Endothelial cell of umbilical vein (primary cell): ENCODE measurements around the gene RALGPS1. TPM values are rescaled to one million over a fixed set of nuclear protein-coding genes. Genes with fewer than 3 reads are reported as not detected.

ENCODE experiments used
- BruUV-seq: library from RNA; stranded (reverse); fragments of 400-500 nt; replicated peaks from 2 replicates; lab custom pipeline; 2021; lab: Mats Ljungman, UMichigan
- CTCF ChIA-PET: fragments of 300-600, 350-600 bp; sonication (Branson Sonifier 250); formaldehyde crosslinking; loops from one replicate; lab custom pipeline; 2021; ENCODE audit warnings: antibody characterized with exemption, inconsistent platforms; lab: Charles Lee
- POLR2A ChIA-PET: fragments of 300-600, 350-600 bp; sonication (Branson Sonifier 250); formaldehyde crosslinking; loops from one replicate; lab custom pipeline; 2021; ENCODE audit warnings: antibody characterized with exemption, inconsistent platforms; lab: Charles Lee
- DNase-seq: peaks from one replicate; pipeline ENCODE4 v3.0.0-alpha.2; 2011; ENCODE audit warnings: low read depth, low spot score
- FAIRE-seq: peaks from 2 replicates; lab custom pipeline; 2011; peaks lifted over from hg19 to GRCh38; lab: Jason Lieb, UNC
- H2AFZ ChIP-seq: 2 replicates; pipeline ENCODE4 v1.6.0; 2012; ENCODE audit warnings: low read depth, low read length, control low read depth, inconsistent platforms
- H3K27ac ChIP-seq: 2 replicates; pipeline ENCODE4 v1.5.1; 2011; ENCODE audit warnings: low read depth, mild to moderate bottlenecking, control low read depth, low read length, moderate library complexity; ENCODE audit not compliant: insufficient read depth
- H3K27me3 ChIP-seq, 2 experiments: 2 replicates each; pipeline versions ENCODE4 v1.6.0 to v1.6.1; 2011; ENCODE audit warnings: low read length in 2 of 2, mixed read lengths in 1 of 2; ENCODE audit not compliant: control insufficient read depth in 2 of 2, insufficient read depth in 2 of 2
- H3K36me3 ChIP-seq, 2 experiments: 2 replicates in 1 of 2; 3 replicates in 1 of 2; pipeline ENCODE4 v1.5.1; 2011; ENCODE audit warnings: low read length in 2 of 2, mild to moderate bottlenecking in 1 of 2, moderate library complexity in 1 of 2; ENCODE audit not compliant: control insufficient read depth in 2 of 2, insufficient read depth in 2 of 2; ENCODE audit errors: extremely low read depth in 1 of 2
- H3K4me1 ChIP-seq: 3 replicates; pipeline ENCODE4 v1.5.1; 2011; ENCODE audit warnings: mild to moderate bottlenecking, low read length; ENCODE audit not compliant: control insufficient read depth, insufficient read depth; ENCODE audit errors: extremely low read depth
- H3K4me2 ChIP-seq: 2 replicates; pipeline ENCODE4 v1.6.1; 2011; ENCODE audit warnings: low read length, control low read depth, mixed read lengths; ENCODE audit not compliant: insufficient read depth
- H3K4me3 ChIP-seq, 3 experiments: fragments of 200-600 bp in 1 of 3; sonication (generic), shearing (Covaris generic) in 1 of 3; replicated peaks in 1 of 3; 2 replicates each; pipeline ENCODE4 v1.5.1; 2011 to 2016; ENCODE audit warnings: control low read depth in 3 of 3, low read length in 3 of 3, mild to moderate bottlenecking in 2 of 3, inconsistent platforms in 1 of 3, low read depth in 1 of 3, moderate library complexity in 1 of 3; ENCODE audit not compliant: insufficient read depth in 1 of 3
- H3K79me2 ChIP-seq: 2 replicates; pipeline ENCODE4 v1.6.0; 2012; ENCODE audit warnings: low read length, inconsistent platforms; ENCODE audit not compliant: control insufficient read depth, insufficient read depth
- H3K9ac ChIP-seq: replicated peaks from 2 replicates; pipeline ENCODE3; 2011; ENCODE audit warnings: low read length, control low read depth; ENCODE audit not compliant: insufficient read depth; ENCODE audit errors: extremely low read depth
- H3K9me1 ChIP-seq: replicated peaks from 3 replicates; pipeline ENCODE4 v1.6.0; 2011; ENCODE audit warnings: mild to moderate bottlenecking, low read length; ENCODE audit not compliant: control insufficient read depth, insufficient read depth; ENCODE audit errors: extremely low read depth
- H3K9me3 ChIP-seq: replicated peaks from 2 replicates; pipeline ENCODE4 v1.5.1; 2012; ENCODE audit warnings: low read length, inconsistent platforms; ENCODE audit not compliant: control insufficient read depth, insufficient read depth
- H4K20me1 ChIP-seq: replicated peaks from 2 replicates; pipeline ENCODE3; 2011; ENCODE audit warnings: mild to moderate bottlenecking, low read length; ENCODE audit not compliant: control insufficient read depth, insufficient read depth; ENCODE audit errors: extremely low read depth
- CTCF ChIP-seq, 2 donors: IDR thresholded peaks; 1 replicate in 1 of 2; 2 replicates in 1 of 2; pipeline ENCODE4 v1.5.1; 2011; ENCODE audit warnings: low read length in 2 of 2, mild to moderate bottlenecking in 2 of 2, moderate library complexity in 2 of 2, control low read depth in 1 of 2, inconsistent platforms in 1 of 2, low read depth in 1 of 2; ENCODE audit not compliant: insufficient read depth in 1 of 2; ENCODE audit errors: extremely low read depth in 1 of 2
- EZH2 ChIP-seq: IDR thresholded peaks from 2 replicates; pipeline ENCODE4 v1.6.1; 2012; ENCODE audit warnings: borderline replicate concordance, low read depth, mild to moderate bottlenecking, moderate library complexity, low read length, inconsistent platforms; ENCODE audit not compliant: severe bottlenecking
- FOS ChIP-seq: IDR thresholded peaks from 2 replicates; pipeline ENCODE4 v1.6.1; 2011; ENCODE audit warnings: mild to moderate bottlenecking, low read length, moderate library complexity, borderline replicate concordance; ENCODE audit not compliant: insufficient read depth
- GATA2 ChIP-seq: IDR thresholded peaks from 2 replicates; pipeline ENCODE4 v1.7.0; 2011; ENCODE audit warnings: low read depth, mild to moderate bottlenecking, moderate library complexity, mixed read lengths, low read length; ENCODE audit not compliant: insufficient read length, insufficient read depth
- JUN ChIP-seq: IDR thresholded peaks from 2 replicates; pipeline ENCODE4 v1.6.1; 2011; ENCODE audit warnings: borderline replicate concordance, low read depth; ENCODE audit not compliant: insufficient read length, insufficient read depth
- MAX ChIP-seq: IDR thresholded peaks from 2 replicates; pipeline ENCODE4 v1.6.1; 2011; ENCODE audit not compliant: insufficient read depth, insufficient read length
- MYC ChIP-seq: IDR thresholded peaks from one replicate; pipeline ENCODE4 v1.6.1; 2011; ENCODE audit warnings: mild to moderate bottlenecking, low read depth, low read length
- POLR2A ChIP-seq: IDR thresholded peaks from 2 replicates; pipeline ENCODE4 v1.6.1; 2012; ENCODE audit warnings: low read depth, mild to moderate bottlenecking, control low read depth, low read length
- POLR2AphosphoS5 ChIP-seq: IDR thresholded peaks from 2 replicates; pipeline ENCODE4 v1.6.1; 2012; ENCODE audit warnings: low read depth, mild to moderate bottlenecking, control low read depth, low read length, moderate library complexity; ENCODE audit not compliant: insufficient read depth
- dilution Hi-C: fragments of 300-500 bp; cut with MboI; formaldehyde crosslinking; loops from one replicate; pipeline ENCODE4 v1.15.0; 2019; ENCODE audit warnings: low sequenced_read_pairs; ENCODE audit not compliant: extremely low pct_ligation_motif_present
- intact Hi-C: fragments of 100-400 bp; cut with micrococcal nuclease; formaldehyde crosslinking; loops from one replicate; pipeline ENCODE4 v1.10.0; 2022
- polyA plus RNA-seq, 4 experiments: library from polyadenylated mRNA; depleted of rRNA in 3 of 4; stranded (reverse) in 3 of 4; unstranded in 1 of 4; fragments of >200 nt; gene quantifications; 2 replicates each; pipeline versions ENCODE4 v1.2.1 to v1.2.3, GENCODE V29; 2011 to 2012; ENCODE audit warnings: missing spikeins in 1 of 4
- total RNA-seq: library from RNA; stranded (reverse); gene quantifications from 2 replicates; pipeline ENCODE4 v1.2.3, GENCODE V29; 2021

Gene RALGPS1
- total and polyA plus RNA-seq, 2 donors (not counting 3 experiments of a cell fraction or from before 2014, with no cell fraction given) = 3.8 to 5.5 TPM

DNA sequence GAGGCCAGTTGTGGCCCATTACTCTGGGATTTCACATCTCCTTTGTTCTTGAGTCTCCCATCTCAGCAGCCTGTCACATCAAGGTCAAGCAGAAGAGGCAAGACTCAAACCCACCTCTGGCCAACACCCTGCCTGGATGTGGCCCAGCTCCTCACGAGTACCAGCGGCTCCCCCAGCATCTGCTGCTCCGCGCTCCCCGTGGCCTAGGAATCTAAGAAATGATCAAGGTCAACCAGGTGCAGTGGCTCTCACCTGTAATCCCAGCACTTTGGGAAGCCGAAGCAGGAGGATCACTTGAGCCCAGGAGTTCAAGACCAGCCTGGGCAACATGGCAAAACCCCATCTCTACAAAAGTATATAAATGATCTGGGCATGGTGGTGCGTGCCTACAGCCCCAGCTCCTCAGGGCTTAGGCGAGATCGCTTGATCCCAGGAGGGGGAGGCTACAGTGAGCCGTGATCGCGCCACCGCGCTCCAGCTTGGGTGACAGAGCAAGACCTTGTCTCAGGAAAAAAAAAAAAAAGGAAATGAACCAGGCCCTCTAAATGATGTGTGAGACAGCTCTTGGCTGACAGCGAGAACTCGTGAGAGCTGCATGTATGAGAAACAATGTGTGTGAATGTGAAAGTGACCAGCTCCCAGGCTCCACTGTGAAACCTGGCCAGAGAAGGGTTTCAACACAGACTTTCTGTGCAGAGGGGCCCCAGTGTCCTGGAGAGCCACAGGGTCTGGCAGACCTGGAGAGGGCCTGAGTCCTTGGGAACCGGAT is 269.4 kb downstream of the RALGPS1 start:
- peak; percentile 62 for DNase-seq
- FAIRE-seq = no peak
- H3K4me1 ChIP-seq = peaks cover 22% of the 10 kb centered on the region
- H3K4me3 ChIP-seq = no peak overlapping the region
- no peak overlapping the region for H3K27ac ChIP-seq
- H3K9me1 ChIP-seq = no peaks in the 10 kb centered on the region
- H3K36me3 ChIP-seq = no peaks in the 10 kb centered on the region
- no peak overlapping the region for H3K4me2 ChIP-seq
- CTCF ChIA-PET = interaction anchor here (1.1 to 2.2 kb wide), 5 partner anchors 20 to 243 kb away, joined by 3 to 6 read pairs (median 3); no protein-coding TSS in a partner anchor
- no peaks in the 10 kb centered on the region for H3K9me3 ChIP-seq
- dilution Hi-C loops = no loop called here
- H2AFZ ChIP-seq = no peak overlapping the region
- intact Hi-C loops = no loop called here
- POLR2A ChIA-PET = interaction anchor here (0.7 kb wide), 1 partner anchor 267 kb away, joined by 3 read pairs; no protein-coding TSS in a partner anchor
- no peak overlapping the region for H3K9ac ChIP-seq
- H3K79me2 ChIP-seq = no peaks in the 10 kb centered on the region
- H3K27me3 ChIP-seq = no peaks in the 10 kb centered on the region
- no peak for TF ChIP-seq FOS
- TF ChIP-seq GATA2 = no peak
- TF ChIP-seq POLR2AphosphoS5 = no peak
- TF ChIP-seq JUN = no peak
- TF ChIP-seq MYC = no peak
- no peak for TF ChIP-seq MAX
- TF ChIP-seq EZH2 = no peak
- TF ChIP-seq POLR2A = no peak
- TF ChIP-seq CTCF (IDR thresholded peaks at IDR 0.05; ENCODE audit: extremely low read depth in 1 of 2, insufficient read depth in 1 of 2, low read depth in 1 of 2, low read length in 2 of 2) = no peak
- H4K20me1 ChIP-seq = no peaks in the 10 kb centered on the region
- BruUV-seq = no TSS peak
